ENCODE results near the gene RAB7A.

RAB7A gene

GRCh38 chr3:128858167-128858566, 132.2 kb downstream of the RAB7A start:
- intact Hi-C loops (cut with DNase I), result no loop called here
- DNase-seq, result no peak

- DNase-seq, result no peak
- intact Hi-C loops (cut with DNase I), result no loop called here
These were observed 133.6 kb downstream of the RAB7A start for GRCh38 chr3:128859630-128860029.

GRCh38 chr3:128861491-128861890, 135.5 kb downstream of the RAB7A start:
- no peak for DNase-seq
- intact Hi-C loops (cut with DNase I), result no loop called here

GRCh38 chr3:128863560-128863959, 137.6 kb downstream of the RAB7A start:
- intact Hi-C loops (cut with DNase I), result no loop called here
- no peak for DNase-seq

Data from head of caudate nucleus (tissue), 42 donors.